ENCODE data around the gene RANBP9. TPM values are rescaled to one million over a fixed set of nuclear protein-coding genes. Genes with fewer than 3 reads are reported as not detected.

The RANBP9 gene
- polyA plus RNA-seq, 1 experiment = 14.4 TPM

GRCh38 chr6:13573669-13574110 is 137.9 kb downstream of the RANBP9 start:
- POLR2A ChIA-PET = interaction anchor here (0.6 kb wide), 1 partner anchor 313 kb away, joined by 4 read pairs; no protein-coding TSS in a partner anchor
- CTCF ChIA-PET = interaction anchor here (0.5 to 2.1 kb wide), 11 partner anchors 15 to 493 kb away, joined by 3 to 14 read pairs (median 3); partner anchors contain the start of gene TBC1D7
- TF ChIP-seq, protein P1, sequence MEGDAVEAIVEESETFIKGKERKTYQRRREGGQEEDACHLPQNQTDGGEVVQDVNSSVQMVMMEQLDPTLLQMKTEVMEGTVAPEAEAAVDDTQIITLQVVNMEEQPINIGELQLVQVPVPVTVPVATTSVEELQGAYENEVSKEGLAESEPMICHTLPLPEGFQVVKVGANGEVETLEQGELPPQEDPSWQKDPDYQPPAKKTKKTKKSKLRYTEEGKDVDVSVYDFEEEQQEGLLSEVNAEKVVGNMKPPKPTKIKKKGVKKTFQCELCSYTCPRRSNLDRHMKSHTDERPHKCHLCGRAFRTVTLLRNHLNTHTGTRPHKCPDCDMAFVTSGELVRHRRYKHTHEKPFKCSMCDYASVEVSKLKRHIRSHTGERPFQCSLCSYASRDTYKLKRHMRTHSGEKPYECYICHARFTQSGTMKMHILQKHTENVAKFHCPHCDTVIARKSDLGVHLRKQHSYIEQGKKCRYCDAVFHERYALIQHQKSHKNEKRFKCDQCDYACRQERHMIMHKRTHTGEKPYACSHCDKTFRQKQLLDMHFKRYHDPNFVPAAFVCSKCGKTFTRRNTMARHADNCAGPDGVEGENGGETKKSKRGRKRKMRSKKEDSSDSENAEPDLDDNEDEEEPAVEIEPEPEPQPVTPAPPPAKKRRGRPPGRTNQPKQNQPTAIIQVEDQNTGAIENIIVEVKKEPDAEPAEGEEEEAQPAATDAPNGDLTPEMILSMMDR (IDR thresholded peaks at IDR 0.05; ENCODE audit: insufficient read depth, low read depth, low read length) = no peak
- no peak for DNase-seq (ENCODE audit: low read depth)
- Histone ChIP-seq H3K27me3 (ENCODE audit: control insufficient read depth, insufficient read depth, low read length) (peaks cover 1% of the 10 kb centered on the region), H3K36me3 (ENCODE audit: control insufficient read depth, insufficient read depth, low read length) (no peaks in the 10 kb centered on the region), H3K4me3 (ENCODE audit: low read depth, low read length) (peak overlapping the region; percentile 90)

DNA sequence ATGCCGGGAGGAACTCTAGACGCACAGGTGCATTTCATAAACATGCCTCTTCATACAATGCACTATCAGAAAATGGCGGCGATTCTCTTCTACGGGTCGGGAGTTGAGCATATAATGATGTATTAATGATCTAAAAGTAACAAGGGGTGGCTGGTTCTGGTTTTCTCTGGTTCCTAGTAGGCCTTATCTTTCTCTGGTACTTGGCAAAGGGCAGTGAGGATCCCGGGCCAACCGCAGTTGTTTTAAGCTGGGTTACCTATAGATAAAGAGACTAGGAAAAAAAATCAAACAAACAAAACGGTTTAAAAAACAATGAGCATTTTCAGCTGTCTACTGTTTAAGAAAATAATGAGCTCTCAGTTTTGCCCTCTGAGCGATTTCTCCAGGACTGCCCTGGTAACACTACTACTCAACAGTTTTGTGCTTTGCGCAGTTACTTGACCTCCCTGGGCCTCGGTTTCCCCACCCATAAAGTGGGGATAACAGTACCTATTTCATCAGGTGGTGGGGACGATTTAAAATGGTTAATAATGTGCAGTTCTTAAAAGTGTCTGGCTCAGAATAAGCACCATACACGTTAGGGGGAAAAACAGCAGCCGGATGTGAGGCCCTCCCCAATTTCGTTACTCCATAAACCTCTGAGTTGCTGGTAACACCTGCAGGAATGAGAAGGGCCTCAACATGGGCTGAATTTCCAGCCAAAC is 138.5 kb downstream of the RANBP9 start:
- TF ChIP-seq, protein P1 (IDR thresholded peaks at IDR 0.05; ENCODE audit: insufficient read depth, low read depth, low read length) = no peak
- CTCF ChIA-PET = interaction anchor here (0.5 to 2.2 kb wide), 7 partner anchors 9 to 494 kb away, joined by 3 to 11 read pairs (median 3); no protein-coding TSS in a partner anchor

DNA sequence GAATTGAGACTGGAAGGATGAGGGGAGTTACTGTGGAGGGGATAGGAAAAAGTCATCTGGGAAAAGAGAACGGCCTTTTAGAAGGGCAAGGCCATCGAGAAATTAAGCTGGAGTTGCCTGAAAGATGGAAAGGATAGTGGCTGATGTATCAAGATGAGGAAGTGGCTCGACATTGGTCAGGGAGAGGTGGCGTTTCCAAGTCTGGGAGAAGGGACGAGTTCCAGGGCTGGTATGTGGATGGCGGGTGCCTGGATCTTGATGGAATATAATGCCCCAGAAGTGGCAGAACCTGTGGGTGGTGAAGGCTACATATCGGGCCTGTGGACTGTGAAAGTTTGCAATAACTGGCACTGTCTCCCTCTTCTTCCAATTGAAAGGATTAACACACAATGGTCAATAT is 139.4 kb downstream of the RANBP9 start:
- DNase-seq (ENCODE audit: low read depth) = no peak
- H3K36me3 ChIP-seq (ENCODE audit: control insufficient read depth, insufficient read depth, low read length) = no peaks in the 10 kb centered on the region
- TF ChIP-seq, protein P1 (IDR thresholded peaks at IDR 0.05; ENCODE audit: insufficient read depth, low read depth, low read length) = no peak
- H3K27me3 ChIP-seq (ENCODE audit: control insufficient read depth, insufficient read depth, low read length) = peaks cover 1% of the 10 kb centered on the region
- ChIA-PET CTCF (interaction anchor here (1.1 to 2.2 kb wide), 2 partner anchors 10 to 12 kb away, joined by 3 to 11 read pairs; no protein-coding TSS in a partner anchor), POLR2A (no interaction called here)
- H3K4me3 ChIP-seq (ENCODE audit: low read depth, low read length) = no peak overlapping the region

More for the DNA sequence above, 138.5 kb downstream of the RANBP9 start:
- H3K27me3 ChIP-seq (ENCODE audit: control insufficient read depth, insufficient read depth, low read length) = peaks cover 1% of the 10 kb centered on the region
- H3K36me3 ChIP-seq (ENCODE audit: control insufficient read depth, insufficient read depth, low read length) = no peaks in the 10 kb centered on the region
- DNase-seq (ENCODE audit: low read depth) = no peak
- POLR2A ChIA-PET = no interaction called here
- H3K4me3 ChIP-seq (ENCODE audit: low read depth, low read length) = peak overlapping the region; percentile 90

Other genes with a start within 250 kb of the RANBP9 start
- gene GFOD1, start 224.2 kb downstream of the RANBP9 start, polyA plus RNA-seq (2011; rRNA removed) = 0.76 and 0.89 TPM in 2 replicates
- gene SIRT5, start 137.2 kb downstream of the RANBP9 start, polyA plus RNA-seq (2011; rRNA removed) = 4.6 and 7.2 TPM in 2 replicates
- gene NOL7, start 96.5 kb downstream of the RANBP9 start, polyA plus RNA-seq (2011; rRNA removed) = 20.1 and 34.0 TPM in 2 replicates
- 6.2 and 9.4 TPM in 2 replicates for gene MCUR1, start 102.7 kb upstream of the RANBP9 start, polyA plus RNA-seq (2011; rRNA removed)
- gene RNF182, start 213.1 kb upstream of the RANBP9 start, polyA plus RNA-seq (2011; rRNA removed) = 1.4 and 1.9 TPM in 2 replicates